ENCODE measurements around the gene KANSL2. TPM values are rescaled to one million over a fixed set of nuclear protein-coding genes. Genes with fewer than 3 reads are reported as not detected.

The KANSL2 gene
- total and polyA plus RNA-seq, 2 of the 13 experiments (the other 11 are each of a cell fraction or from before 2014, with no cell fraction given), result 24.1 to 41.3 TPM

DNA sequence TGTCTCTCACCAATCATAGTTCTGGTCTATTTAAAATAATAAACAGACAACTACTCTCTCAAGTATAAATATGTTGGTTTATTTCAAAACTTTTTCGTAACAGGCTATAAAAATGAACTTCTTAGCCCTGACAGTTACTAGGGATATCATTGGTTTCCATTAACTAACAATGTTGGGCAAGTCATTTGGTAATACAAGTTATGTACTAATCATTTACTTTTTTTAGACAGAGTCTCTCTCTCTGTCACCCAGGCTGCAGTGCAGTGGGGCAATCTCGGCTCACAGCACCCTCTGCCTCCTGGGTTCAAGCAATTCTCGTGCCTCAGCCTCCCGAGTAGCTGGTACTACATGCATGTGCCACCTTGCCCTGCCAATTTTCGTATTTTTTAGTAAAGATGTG lies 14.6 kb upstream of the KANSL2 start (continued):
- TF ChIP-seq, protein P1, sequence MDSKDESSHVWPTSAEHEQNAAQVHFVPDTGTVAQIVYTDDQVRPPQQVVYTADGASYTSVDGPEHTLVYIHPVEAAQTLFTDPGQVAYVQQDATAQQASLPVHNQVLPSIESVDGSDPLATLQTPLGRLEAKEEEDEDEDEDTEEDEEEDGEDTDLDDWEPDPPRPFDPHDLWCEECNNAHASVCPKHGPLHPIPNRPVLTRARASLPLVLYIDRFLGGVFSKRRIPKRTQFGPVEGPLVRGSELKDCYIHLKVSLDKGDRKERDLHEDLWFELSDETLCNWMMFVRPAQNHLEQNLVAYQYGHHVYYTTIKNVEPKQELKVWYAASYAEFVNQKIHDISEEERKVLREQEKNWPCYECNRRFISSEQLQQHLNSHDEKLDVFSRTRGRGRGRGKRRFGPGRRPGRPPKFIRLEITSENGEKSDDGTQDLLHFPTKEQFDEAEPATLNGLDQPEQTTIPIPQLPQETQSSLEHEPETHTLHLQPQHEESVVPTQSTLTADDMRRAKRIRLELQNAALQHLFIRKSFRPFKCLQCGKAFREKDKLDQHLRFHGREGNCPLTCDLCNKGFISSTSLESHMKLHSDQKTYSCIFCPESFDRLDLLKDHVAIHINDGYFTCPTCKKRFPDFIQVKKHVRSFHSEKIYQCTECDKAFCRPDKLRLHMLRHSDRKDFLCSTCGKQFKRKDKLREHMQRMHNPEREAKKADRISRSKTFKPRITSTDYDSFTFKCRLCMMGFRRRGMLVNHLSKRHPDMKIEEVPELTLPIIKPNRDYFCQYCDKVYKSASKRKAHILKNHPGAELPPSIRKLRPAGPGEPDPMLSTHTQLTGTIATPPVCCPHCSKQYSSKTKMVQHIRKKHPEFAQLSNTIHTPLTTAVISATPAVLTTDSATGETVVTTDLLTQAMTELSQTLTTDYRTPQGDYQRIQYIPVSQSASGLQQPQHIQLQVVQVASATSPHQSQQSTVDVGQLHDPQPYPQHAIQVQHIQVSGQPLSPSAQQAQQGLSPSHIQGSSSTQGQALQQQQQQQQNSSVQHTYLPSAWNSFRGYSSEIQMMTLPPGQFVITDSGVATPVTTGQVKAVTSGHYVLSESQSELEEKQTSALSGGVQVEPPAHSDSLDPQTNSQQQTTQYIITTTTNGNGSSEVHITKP (CRISPR knock-in tag; IDR thresholded peaks at IDR 0.05; ENCODE audit: low read depth), result no peak
- TF ChIP-seq ZNF282 (IDR thresholded peaks at IDR 0.05; ENCODE audit: partially characterized antibody), result no peak

DNA sequence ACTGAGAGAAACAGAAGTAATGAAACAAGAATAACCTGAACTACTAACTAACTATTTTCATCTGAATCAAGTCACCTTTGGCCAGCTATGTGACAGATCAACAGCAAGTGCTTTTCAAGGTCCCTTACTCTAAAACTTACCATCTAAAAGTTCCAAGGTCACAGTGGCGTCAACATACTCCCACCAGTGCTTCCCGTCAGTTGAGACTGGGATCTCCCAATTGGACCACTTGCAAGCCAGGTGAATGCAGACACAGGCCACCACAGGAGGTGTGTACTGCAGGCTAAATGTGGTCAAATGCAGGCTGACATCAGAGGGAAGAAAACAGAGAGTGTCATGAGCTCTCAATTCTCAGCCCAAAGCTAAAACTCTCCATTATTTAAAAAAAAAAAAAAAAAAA lies 13.8 kb upstream of the KANSL2 start:
- FAIRE-seq, result no peak
- intact Hi-C loops (cut with micrococcal nuclease; ENCODE audit: unreplicated experiment) (no loop called here), in situ Hi-C loops (cut with HindIII; ENCODE audit: extremely low pct_ligation_motif_present, low pct_unique_long_range_greater_than_20kb) (no loop called here)
- no peaks in the 10 kb centered on the region for H4K20me1 ChIP-seq (ENCODE audit: insufficient read depth, low read length)
- H3K9me3 ChIP-seq (ENCODE audit: low read length), result no peaks in the 10 kb centered on the region
- 69% methylated on average over 2 of the region's 2 CpGs for WGBS (ENCODE audit: low lambda C conversion rate)
- H3K27me3 ChIP-seq (ENCODE audit: control insufficient read depth in 1 of 2, insufficient read depth in 2 of 2, low read length in 2 of 2), result no peaks in the 10 kb centered on the region
- H3K4me1 ChIP-seq (ENCODE audit: insufficient read depth, low read length), result peaks cover 25% of the 10 kb centered on the region
- no TSS peak for BruUV-seq (replicated peaks)
- DNase-seq (ENCODE audit: low spot score), result no peak
- H3K36me3 ChIP-seq (replicated peaks in 1 of 2; ENCODE audit: control insufficient read depth in 1 of 2, insufficient read depth in 2 of 2, low read length in 2 of 2), result peaks cover 16 to 56% of the 10 kb centered on the region in 2 experiments
- CTCF ChIA-PET (ENCODE audit: low intra/inter-chr PET ratio, low total read pairs), result no interaction called here
- POLR2A ChIA-PET, result no interaction called here
- no peak overlapping the region for H3K9ac ChIP-seq (ENCODE audit: insufficient read depth, low read depth, low read length)
- H3K27ac ChIP-seq (ENCODE audit: extremely low read length, insufficient read depth, low read length), result peak overlapping the region; percentile 30
- TF ChIP-seq SMAD9 (CRISPR knock-in tag; IDR thresholded peaks at IDR 0.05), result no peak
- TF ChIP-seq POLR2AphosphoS2 (IDR thresholded peaks at IDR 0.05; ENCODE audit: low read depth, low read length), result 0 out of 2 replicates have a peak, but pooled peaks have one; percentile 67
- TF ChIP-seq HNF4A (CRISPR knock-in tag; IDR thresholded peaks at IDR 0.05), result 0 out of 2 replicates have a peak, but pooled peaks have one; percentile 10
- TF ChIP-seq, protein P2, sequence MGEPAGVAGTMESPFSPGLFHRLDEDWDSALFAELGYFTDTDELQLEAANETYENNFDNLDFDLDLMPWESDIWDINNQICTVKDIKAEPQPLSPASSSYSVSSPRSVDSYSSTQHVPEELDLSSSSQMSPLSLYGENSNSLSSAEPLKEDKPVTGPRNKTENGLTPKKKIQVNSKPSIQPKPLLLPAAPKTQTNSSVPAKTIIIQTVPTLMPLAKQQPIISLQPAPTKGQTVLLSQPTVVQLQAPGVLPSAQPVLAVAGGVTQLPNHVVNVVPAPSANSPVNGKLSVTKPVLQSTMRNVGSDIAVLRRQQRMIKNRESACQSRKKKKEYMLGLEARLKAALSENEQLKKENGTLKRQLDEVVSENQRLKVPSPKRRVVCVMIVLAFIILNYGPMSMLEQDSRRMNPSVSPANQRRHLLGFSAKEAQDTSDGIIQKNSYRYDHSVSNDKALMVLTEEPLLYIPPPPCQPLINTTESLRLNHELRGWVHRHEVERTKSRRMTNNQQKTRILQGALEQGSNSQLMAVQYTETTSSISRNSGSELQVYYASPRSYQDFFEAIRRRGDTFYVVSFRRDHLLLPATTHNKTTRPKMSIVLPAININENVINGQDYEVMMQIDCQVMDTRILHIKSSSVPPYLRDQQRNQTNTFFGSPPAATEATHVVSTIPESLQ (CRISPR knock-in tag; conservative IDR thresholded peaks at IDR 0.05), result no peak
- 0 out of 4 replicates have a peak, but pooled peaks of 1 of the 2 experiments have one; percentile 25 for TF ChIP-seq POLR2A (IDR thresholded peaks at IDR 0.05; ENCODE audit: insufficient read depth in 1 of 2, low read depth in 2 of 2, low read length in 2 of 2)
- TF ChIP-seq SIN3B (IDR thresholded peaks at IDR 0.05; ENCODE audit: low read length), result no peak
- peak; percentile 54 for TF ChIP-seq RBM22 (optimal IDR thresholded peaks at IDR 0.05; ENCODE audit: low read length)
- TF ChIP-seq SAP130 (CRISPR knock-in tag; IDR thresholded peaks at IDR 0.05; ENCODE audit: low read depth), result peak; percentile 35; the same call in 1 of the 2 replicates
- no peak for TF ChIP-seq GTF3A (CRISPR knock-in tag; conservative IDR thresholded peaks at IDR 0.05)
- peak; percentile 38; the same call in 1 of the 3 replicates for ATAC-seq
- no peak overlapping the region for H3K4me3 ChIP-seq (replicated peaks in 1 of 3; ENCODE audit: insufficient read depth in 1 of 3, low read depth in 2 of 3, low read length in 3 of 3)
- H2AFZ ChIP-seq (ENCODE audit: low read length), result no peak overlapping the region
- H3K79me2 ChIP-seq (ENCODE audit: insufficient read depth, low read length), result peaks cover 2% of the 10 kb centered on the region
- no peak overlapping the region for H3K4me2 ChIP-seq (ENCODE audit: low read depth, low read length)
